ENCODE data around the gene PLCH1.
A peak's percentile ranks its signal among the peaks of the same experiment; 100 is the strongest.

PLCH1 gene

GRCh38 chr3:155744626-155745324, at the start of gene PLCH1:
Gene PLCH1, minus strand, starts transcription at chr3:155745071. Its CDS starts 40,847 bp downstream, at chr3:155704224.
- TF ChIP-seq, protein P1, sequence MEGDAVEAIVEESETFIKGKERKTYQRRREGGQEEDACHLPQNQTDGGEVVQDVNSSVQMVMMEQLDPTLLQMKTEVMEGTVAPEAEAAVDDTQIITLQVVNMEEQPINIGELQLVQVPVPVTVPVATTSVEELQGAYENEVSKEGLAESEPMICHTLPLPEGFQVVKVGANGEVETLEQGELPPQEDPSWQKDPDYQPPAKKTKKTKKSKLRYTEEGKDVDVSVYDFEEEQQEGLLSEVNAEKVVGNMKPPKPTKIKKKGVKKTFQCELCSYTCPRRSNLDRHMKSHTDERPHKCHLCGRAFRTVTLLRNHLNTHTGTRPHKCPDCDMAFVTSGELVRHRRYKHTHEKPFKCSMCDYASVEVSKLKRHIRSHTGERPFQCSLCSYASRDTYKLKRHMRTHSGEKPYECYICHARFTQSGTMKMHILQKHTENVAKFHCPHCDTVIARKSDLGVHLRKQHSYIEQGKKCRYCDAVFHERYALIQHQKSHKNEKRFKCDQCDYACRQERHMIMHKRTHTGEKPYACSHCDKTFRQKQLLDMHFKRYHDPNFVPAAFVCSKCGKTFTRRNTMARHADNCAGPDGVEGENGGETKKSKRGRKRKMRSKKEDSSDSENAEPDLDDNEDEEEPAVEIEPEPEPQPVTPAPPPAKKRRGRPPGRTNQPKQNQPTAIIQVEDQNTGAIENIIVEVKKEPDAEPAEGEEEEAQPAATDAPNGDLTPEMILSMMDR (IDR thresholded peaks at IDR 0.05; ENCODE audit: borderline replicate concordance, insufficient read depth, low read depth, low read length): no peak

GRCh38 chr3:155792532-155792931, 47.7 kb upstream of the PLCH1 start:
- H3K4me3 ChIP-seq (ENCODE audit: low read depth, low read length): no peak overlapping the region
- TF ChIP-seq, protein P1 (IDR thresholded peaks at IDR 0.05; ENCODE audit: borderline replicate concordance, insufficient read depth, low read depth, low read length): no peak

More at GRCh38 chr3:155744626-155745324, at the start of gene PLCH1:
- H3K4me3 ChIP-seq (ENCODE audit: low read depth, low read length): peak within 1 kb of the TSS; percentile 63

GRCh38 chr3:155791190-155791589, 46.3 kb upstream of the PLCH1 start:
- H3K4me3 ChIP-seq (ENCODE audit: low read depth, low read length): no peak overlapping the region
- TF ChIP-seq, protein P1 (IDR thresholded peaks at IDR 0.05; ENCODE audit: borderline replicate concordance, insufficient read depth, low read depth, low read length): no peak

DNA sequence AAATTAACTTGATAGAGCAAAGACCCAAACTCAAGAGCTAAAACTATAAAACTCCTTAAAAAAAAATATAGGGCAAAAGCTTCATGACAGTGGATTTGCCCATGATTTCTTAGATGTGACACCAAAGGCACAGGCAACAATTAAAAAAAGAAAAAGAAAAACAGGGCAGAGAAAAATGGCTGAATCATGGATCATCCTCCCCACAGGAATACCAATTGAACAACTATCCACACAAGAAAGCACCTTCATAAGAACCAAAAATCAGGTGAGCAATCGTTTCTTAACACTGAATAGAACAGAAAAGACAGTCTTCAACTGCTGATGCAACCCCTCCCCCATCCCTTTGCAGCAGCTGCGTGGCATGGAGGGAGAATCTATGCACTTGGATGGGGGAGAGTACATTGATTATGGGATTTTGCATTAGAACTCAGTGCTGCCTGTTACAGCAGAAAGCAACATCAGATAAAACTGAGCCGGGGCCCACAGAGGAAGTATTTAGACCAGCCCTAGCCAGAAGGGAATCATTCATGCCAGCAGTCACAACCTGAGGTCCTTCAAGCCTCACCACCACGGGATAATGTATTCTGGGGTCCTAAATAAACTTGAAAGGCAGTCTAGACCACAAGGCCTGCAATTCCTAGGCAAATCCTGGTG, 45.5 kb upstream of the PLCH1 start:
- H3K4me3 ChIP-seq (ENCODE audit: low read depth, low read length): no peak overlapping the region
- TF ChIP-seq, protein P1 (IDR thresholded peaks at IDR 0.05; ENCODE audit: borderline replicate concordance, insufficient read depth, low read depth, low read length): no peak

- TF ChIP-seq, protein P1 (IDR thresholded peaks at IDR 0.05; ENCODE audit: borderline replicate concordance, insufficient read depth, low read depth, low read length): no peak
- no peak overlapping the region for H3K4me3 ChIP-seq (ENCODE audit: low read depth, low read length)
Observed at GRCh38 chr3:155785662-155786295, 40.9 kb upstream of the PLCH1 start.

DNA sequence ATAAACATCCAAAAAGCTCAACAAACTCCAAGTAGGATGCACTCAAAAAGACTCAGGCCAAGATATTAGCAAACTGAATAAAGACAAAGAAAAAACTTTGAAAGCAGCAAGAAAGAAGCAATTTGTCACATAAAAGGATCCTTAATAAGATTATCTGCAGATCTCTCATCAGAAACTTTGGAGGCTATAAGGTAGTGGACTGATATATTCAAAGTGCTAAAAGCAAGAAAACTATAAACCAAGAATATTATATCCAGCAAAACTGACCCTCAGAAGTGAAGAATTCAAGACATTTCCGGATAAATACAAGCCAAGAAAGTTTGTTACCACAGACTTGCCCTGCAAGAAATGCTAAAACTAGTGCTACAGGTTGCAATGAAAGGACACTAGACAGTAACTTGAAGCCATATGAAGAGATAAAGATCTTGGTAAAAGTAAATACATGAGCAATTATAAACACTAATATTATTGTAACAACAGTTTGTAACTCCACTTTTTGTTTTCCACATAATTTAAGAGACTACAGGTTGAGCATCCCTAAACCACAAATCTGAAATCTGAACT, 37.6 kb upstream of the PLCH1 start:
- H3K4me3 ChIP-seq (ENCODE audit: low read depth, low read length): no peak overlapping the region
- TF ChIP-seq, protein P1 (IDR thresholded peaks at IDR 0.05; ENCODE audit: borderline replicate concordance, insufficient read depth, low read depth, low read length): no peak

Data from GM12875 (cell line).